ENCODE measurements around the gene SORBS1. TPM values are rescaled to one million over a fixed set of nuclear protein-coding genes. Genes with fewer than 3 reads are reported as not detected.

Gene SORBS1
- 10 to 100 TPM; 56.8 to 79.1 TPM for total RNA-seq

- Histone ChIP-seq H3K9me3 (no peaks in the 10 kb centered on the region), H3K27me3 (no peaks in the 10 kb centered on the region), H3K4me1 (peaks cover 33% of the 10 kb centered on the region), H3K27ac (peak within 1 kb of the TSS; percentile 70 to 91 (median 88)), H3K4me3 (peak within 1 kb of the TSS; percentile 86 to 94), H3K36me3 (replicated peaks in 1 of 2; ENCODE audit: insufficient read depth in 1 of 2, low read depth in 2 of 2) (no peaks in the 10 kb centered on the region)
- intact Hi-C loops (cut with DNase I) = no loop called here
- DNase-seq (peak; percentile 97 to 98 (median 98)), ATAC-seq (peak; percentile 99)
- TF ChIP-seq POLR2A (IDR thresholded peaks at IDR 0.05) = peak; percentile 88 to 98 (median 89)
- peak in 2 of 7 experiments; percentile 24 to 36 for TF ChIP-seq CTCF (IDR thresholded peaks at IDR 0.05)
- WGBS, 2 donors = 1% methylated on average over 24 to 70 of the region's 77 CpGs
Measured at GRCh38 chr10:95561177-95561863, at the start of gene SORBS1. TSS of gene SORBS1 (minus strand) at chr10:95561371. CDS start at chr10:95441135, 120,236 bp downstream.

- no peak overlapping the region for H3K27ac ChIP-seq
- H3K4me3 ChIP-seq = no peak overlapping the region
- DNase-seq = no peak
- TF ChIP-seq CTCF (IDR thresholded peaks at IDR 0.05) (no peak), POLR2A (IDR thresholded peaks at IDR 0.05) (no peak)
- H3K9me3 ChIP-seq = no peaks in the 10 kb centered on the region
- no peak for ATAC-seq
- WGBS, 2 donors = 90 to 98% methylated on average over 3 of the region's 3 CpGs
- H3K36me3 ChIP-seq (replicated peaks in 1 of 2; ENCODE audit: insufficient read depth in 1 of 2, low read depth in 2 of 2) = peaks cover 22 to 52% of the 10 kb centered on the region in 2 donors
- H3K27me3 ChIP-seq = no peaks in the 10 kb centered on the region
- intact Hi-C loops (cut with DNase I) = no loop called here
- H3K4me1 ChIP-seq = peaks cover 7% of the 10 kb centered on the region
Measured at GRCh38 chr10:95610727-95611126, 49.6 kb upstream of the SORBS1 start.

GRCh38 chr10:95606922-95607321, 45.8 kb upstream of the SORBS1 start:
- intact Hi-C loops (cut with DNase I) = loop anchor here (10.0 kb wide), 1 partner anchor 232 kb away; no protein-coding TSS in a partner anchor
- TF ChIP-seq POLR2A (IDR thresholded peaks at IDR 0.05) (no peak), CTCF (IDR thresholded peaks at IDR 0.05) (no peak)
- peaks cover 9 to 34% of the 10 kb centered on the region in 2 donors for H3K36me3 ChIP-seq (replicated peaks in 1 of 2; ENCODE audit: insufficient read depth in 1 of 2, low read depth in 2 of 2)
- no peak for DNase-seq
- no peak overlapping the region for H3K4me3 ChIP-seq
- H3K4me1 ChIP-seq = no peaks in the 10 kb centered on the region
- WGBS, 2 donors = 77 to 85% methylated on average over 3 of the region's 3 CpGs
- no peak overlapping the region for H3K27ac ChIP-seq
- no peak for ATAC-seq
- no peaks in the 10 kb centered on the region for H3K27me3 ChIP-seq
- H3K9me3 ChIP-seq = no peaks in the 10 kb centered on the region

- DNase-seq (no peak), ATAC-seq (no peak)
- Histone ChIP-seq H3K4me1 (no peaks in the 10 kb centered on the region), H3K27me3 (no peaks in the 10 kb centered on the region), H3K36me3 (replicated peaks in 1 of 2; ENCODE audit: insufficient read depth in 1 of 2, low read depth in 2 of 2) (peaks cover 0 to 24% of the 10 kb centered on the region in 2 donors), H3K27ac (no peak overlapping the region), H3K9me3 (no peaks in the 10 kb centered on the region), H3K4me3 (no peak overlapping the region)
- intact Hi-C loops (cut with DNase I) = loop anchor here (10.0 kb wide), 1 partner anchor 230 kb away; no protein-coding TSS in a partner anchor
- TF ChIP-seq CTCF (IDR thresholded peaks at IDR 0.05) = no peak
- TF ChIP-seq POLR2A (IDR thresholded peaks at IDR 0.05) = no peak
- WGBS, 2 donors = 85 to 90% methylated on average over 3 of the region's 3 CpGs
Measured at GRCh38 chr10:95605163-95605562, 44.0 kb upstream of the SORBS1 start.

- Histone ChIP-seq H3K4me1 (no peaks in the 10 kb centered on the region), H3K9me3 (no peaks in the 10 kb centered on the region), H3K36me3 (replicated peaks in 1 of 2; ENCODE audit: insufficient read depth in 1 of 2, low read depth in 2 of 2) (peaks cover 0 to 20% of the 10 kb centered on the region in 2 donors), H3K4me3 (no peak overlapping the region), H3K27me3 (no peaks in the 10 kb centered on the region), H3K27ac (no peak overlapping the region)
- no peak for ATAC-seq
- TF ChIP-seq CTCF (IDR thresholded peaks at IDR 0.05) = no peak
- no peak for TF ChIP-seq POLR2A (IDR thresholded peaks at IDR 0.05)
- intact Hi-C loops (cut with DNase I) = loop anchor here (5.0 to 10.0 kb wide), 2 partner anchors 172 to 230 kb away; no protein-coding TSS in a partner anchor
- DNase-seq = no peak
Measured at GRCh38 chr10:95604630-95605029, 43.5 kb upstream of the SORBS1 start.

Data from body of pancreas (tissue), 4 donors.